IMR-90 (cell line): ENCODE measurements around the gene HEPHL1. TPM values are rescaled to one million over a fixed set of nuclear protein-coding genes. Genes with fewer than 3 reads are reported as not detected.
A peak's percentile ranks its signal among the peaks of the same experiment; 100 is the strongest.

ENCODE experiments used
- ATAC-seq: fragments of 200-7000 bp; cut with Tn5 transposase; 2 replicates; pipeline ENCODE4 v1.9.1; 2020; ENCODE audit warnings: low read depth, mild to moderate bottlenecking, moderate library complexity
- BruUV-seq: library from RNA; stranded (reverse); fragments of 400-500 nt; replicated peaks from 2 replicates; lab custom pipeline; 2021; lab: Mats Ljungman, UMichigan
- CTCF ChIA-PET: fragments of 300-600 bp; formaldehyde crosslinking; extraction: SDS; loops from one replicate; lab custom pipeline; 2021; ENCODE audit warnings: antibody characterized with exemption; lab: Yijun Ruan, JAX
- POLR2A ChIA-PET: fragments of 300-600 bp; sonication (Branson Sonifier 250); formaldehyde crosslinking; loops from one replicate; lab custom pipeline; 2022; ENCODE audit warnings: antibody characterized with exemption; ENCODE audit not compliant: unreplicated experiment; lab: Charles Lee
- DNase-seq: peaks from one replicate; pipeline ENCODE4 v3.0.0; 2013
- H2AFZ ChIP-seq: replicated peaks from 2 replicates; pipeline ENCODE3; 2013; ENCODE audit warnings: low read length, mild to moderate bottlenecking; ENCODE audit not compliant: poor library complexity
- H2AK5ac ChIP-seq: 2 replicates; pipeline ENCODE4 v1.6.1; 2013; ENCODE audit warnings: low read depth, low read length, inconsistent platforms
- H2AK9ac ChIP-seq: replicated peaks from 2 replicates; pipeline ENCODE3; 2013; ENCODE audit warnings: mild to moderate bottlenecking, low read depth, low read length, moderate library complexity; ENCODE audit not compliant: poor library complexity
- H2BK120ac ChIP-seq: 2 replicates; pipeline ENCODE4 v1.6.1; 2013; ENCODE audit warnings: low read depth, low read length, inconsistent platforms
- H2BK15ac ChIP-seq: 3 replicates; pipeline ENCODE4 v1.6.1; 2013; ENCODE audit warnings: low read depth, low read length, inconsistent platforms
- H2BK20ac ChIP-seq: 2 replicates; pipeline ENCODE4 v1.6.1; 2013; ENCODE audit warnings: low read depth, mild to moderate bottlenecking, inconsistent platforms, low read length, moderate library complexity
- H2BK5ac ChIP-seq: 2 replicates; pipeline ENCODE4 v1.6.1; 2013; ENCODE audit warnings: mild to moderate bottlenecking, low read depth, low read length, inconsistent platforms; ENCODE audit not compliant: poor library complexity, severe bottlenecking
- H3K14ac ChIP-seq: replicated peaks from 2 replicates; pipeline ENCODE4 v1.6.1; 2013; ENCODE audit warnings: low read depth, low read length, inconsistent platforms
- H3K18ac ChIP-seq: 2 replicates; pipeline ENCODE4 v1.6.1; 2013; ENCODE audit warnings: low read depth, low read length, control low read depth
- H3K23ac ChIP-seq: 2 replicates; pipeline ENCODE4 v1.6.1; 2013; ENCODE audit warnings: low read depth, low read length, inconsistent platforms
- H3K27ac ChIP-seq: 2 replicates; pipeline ENCODE4 v1.5.1; 2013; ENCODE audit warnings: mild to moderate bottlenecking, control low read depth, low read length; ENCODE audit not compliant: insufficient read depth
- H3K27me3 ChIP-seq: 2 replicates; pipeline ENCODE4 v1.6.1; 2013; ENCODE audit warnings: low read length; ENCODE audit not compliant: control insufficient read depth, insufficient read depth
- H3K36me3 ChIP-seq: 2 replicates; pipeline ENCODE4 v1.6.1; 2013; ENCODE audit warnings: low read length, mixed read lengths; ENCODE audit not compliant: control insufficient read depth, insufficient read depth
- H3K4ac ChIP-seq: 2 replicates; pipeline ENCODE4 v1.6.1; 2013; ENCODE audit warnings: low read depth, low read length, inconsistent platforms
- H3K4me1 ChIP-seq: 2 replicates; pipeline ENCODE4 v1.6.1; 2013; ENCODE audit warnings: low read length, mixed read lengths; ENCODE audit not compliant: control insufficient read depth, insufficient read depth
- H3K4me2 ChIP-seq: 2 replicates; pipeline ENCODE4 v1.6.1; 2013; ENCODE audit warnings: low read depth, mild to moderate bottlenecking, control low read depth, low read length, moderate library complexity
- H3K4me3 ChIP-seq: 2 replicates; pipeline ENCODE4 v1.5.1; 2013; ENCODE audit warnings: low read depth, mild to moderate bottlenecking, control low read depth, low read length, moderate library complexity; ENCODE audit not compliant: insufficient read depth
- H3K56ac ChIP-seq: 2 replicates; pipeline ENCODE4 v1.6.1; 2013; ENCODE audit warnings: low read length, inconsistent platforms; ENCODE audit not compliant: insufficient read depth; ENCODE audit errors: extremely low read depth
- H3K79me1 ChIP-seq, 2 experiments: 2 replicates each; pipeline ENCODE4 v1.6.1; 2013; ENCODE audit warnings: low read length in 2 of 2, inconsistent platforms in 1 of 2, low read depth in 1 of 2
- H3K9ac ChIP-seq: 2 replicates; pipeline ENCODE4 v1.6.1; 2013; ENCODE audit warnings: low read depth, low read length, control low read depth
- H3K9me1 ChIP-seq: 2 replicates; pipeline ENCODE4 v1.6.1; 2013; ENCODE audit warnings: low read length, inconsistent platforms; ENCODE audit not compliant: insufficient read depth
- H3K9me3 ChIP-seq: 2 replicates; pipeline ENCODE4 v1.6.1; 2013; ENCODE audit warnings: low read length; ENCODE audit not compliant: control insufficient read depth, insufficient read depth
- H4K20me1 ChIP-seq: 2 replicates; pipeline ENCODE4 v1.6.1; 2013; ENCODE audit warnings: low read length, inconsistent platforms; ENCODE audit not compliant: insufficient read depth
- H4K5ac ChIP-seq: 2 replicates; pipeline ENCODE4 v1.6.1; 2013; ENCODE audit warnings: mild to moderate bottlenecking, low read depth, low read length, control low read depth
- H4K8ac ChIP-seq, 2 experiments: 2 replicates each; pipeline ENCODE4 v1.6.1; 2013; ENCODE audit warnings: low read depth in 2 of 2, low read length in 2 of 2, control low read depth in 1 of 2, inconsistent platforms in 1 of 2
- H4K91ac ChIP-seq: 2 replicates; pipeline ENCODE4 v1.6.1; 2013; ENCODE audit warnings: low read depth, low read length, inconsistent platforms; ENCODE audit not compliant: insufficient read depth
- CTCF ChIP-seq: conservative IDR thresholded peaks from 2 replicates; pipeline ENCODE4 v1.5.1; 2012; ENCODE audit warnings: mild to moderate bottlenecking, low read depth, low read length, improper control_type of control experiment
- MXI1 ChIP-seq: IDR thresholded peaks from 2 replicates; pipeline ENCODE4 v1.6.1; 2012; ENCODE audit warnings: low read depth, mild to moderate bottlenecking, low read length, moderate library complexity, borderline replicate concordance
- NFE2L2 ChIP-seq: fragments of 150-350 bp; IDR thresholded peaks from 2 replicates; pipeline ENCODE4 v1.6.1; 2016; ENCODE audit warnings: low read depth, mild to moderate bottlenecking, low read length
- RCOR1 ChIP-seq: IDR thresholded peaks from 2 replicates; pipeline ENCODE4 v1.6.1; 2012; ENCODE audit warnings: mild to moderate bottlenecking, low read length, improper control_type of control experiment; ENCODE audit not compliant: insufficient replicate concordance
- WGBS, 2 experiments: methylation state at CpG; one replicate each; pipeline versions ENCODE4 v1.1.5 to v1.1.7; 2013; ENCODE audit warnings: missing lambda C conversion rate in 2 of 2; ENCODE audit not compliant: insufficient read length in 1 of 2; ENCODE audit errors: extremely low coverage in 2 of 2; 5-methylcytosine and 5-hydroxymethylcytosine counted together
- dilution Hi-C: fragments of 300-500 bp; cut with HindIII; formaldehyde crosslinking; loops from one replicate; pipeline ENCODE4 v1.14.3; 2018; ENCODE audit warnings: low sequenced_read_pairs; ENCODE audit not compliant: unreplicated experiment
- in situ Hi-C: fragments of 300-500 bp; cut with MboI; formaldehyde crosslinking; loops from 3 replicates; pipeline ENCODE4 v1.14.3; 2019; ENCODE audit warnings: low sequenced_read_pairs, inconsistent platforms, mixed read lengths
- intact Hi-C: fragments of 100-400 bp; cut with micrococcal nuclease; formaldehyde crosslinking; loops from 2 replicates; pipeline ENCODE4 v1.10.0; 2022
- polyA plus RNA-seq, 3 experiments: library from polyadenylated mRNA; depleted of rRNA; stranded (reverse); fragments of >200 nt; gene quantifications; 2 replicates each; pipeline ENCODE4 v1.2.3, GENCODE V29; 2012; ENCODE audit warnings: low replicate concordance in 1 of 3
- total RNA-seq: library from RNA; depleted of rRNA; stranded (reverse); fragments of >200 nt; gene quantifications from 2 replicates; pipeline ENCODE4 v1.2.3, GENCODE V29; 2012

Gene HEPHL1
- total and polyA plus RNA-seq, 2 of the 4 experiments (the other 2 are of a cell fraction): under 0.01 to 0.02 TPM

- H3K56ac ChIP-seq: no peak overlapping the region
- H4K5ac ChIP-seq: no peak overlapping the region
- peaks cover 22 to 63% of the 10 kb centered on the region in 2 experiments for H3K79me1 ChIP-seq
- no peak overlapping the region for H2AK9ac ChIP-seq
- H3K27me3 ChIP-seq: no peaks in the 10 kb centered on the region
- TF ChIP-seq NFE2L2 (no peak), CTCF (no peak), MXI1 (no peak), RCOR1 (no peak)
- POLR2A ChIA-PET: no interaction called here
- no peak overlapping the region; the same call in 1 of the 2 replicates for H3K4me2 ChIP-seq
- peak overlapping the region; percentile 74; the same call in 1 of the 2 replicates for H2AK5ac ChIP-seq
- H3K18ac ChIP-seq: no peak overlapping the region; the same call in 1 of the 2 replicates
- H3K27ac ChIP-seq: no peak overlapping the region
- DNase-seq (no peak), ATAC-seq (no peak)
- no peak overlapping the region for H3K4me3 ChIP-seq
- in situ Hi-C loops (loop anchor here (10.0 to 25.0 kb wide), 4 partner anchors 405 to 1127 kb away; partner anchors contain the start of gene AMOTL1), dilution Hi-C loops (no loop called here), intact Hi-C loops (no loop called here)
- H4K8ac ChIP-seq: no peak overlapping the region
- H2BK20ac ChIP-seq: no peak overlapping the region
- H3K23ac ChIP-seq: no peak overlapping the region
- CTCF ChIA-PET: no interaction called here
- no peak overlapping the region for H2BK15ac ChIP-seq
- no CpG with 5 or more reads among the region's 4 CpGs for WGBS, 2 experiments
- H3K9ac ChIP-seq: no peak overlapping the region
- no peak overlapping the region; the same call in 1 of the 2 replicates for H3K4ac ChIP-seq
- H3K9me1 ChIP-seq: peaks cover 23% of the 10 kb centered on the region
- no peak overlapping the region for H2BK5ac ChIP-seq
- H4K91ac ChIP-seq: no peak overlapping the region; the same call in 1 of the 2 replicates
- no peak overlapping the region for H2BK120ac ChIP-seq
- peak overlapping the region; percentile 27 for H3K14ac ChIP-seq
- no peaks in the 10 kb centered on the region for H3K36me3 ChIP-seq
- no peaks in the 10 kb centered on the region for H3K9me3 ChIP-seq
- no peak overlapping the region for H2AFZ ChIP-seq
- no TSS peak for BruUV-seq
- peaks cover 35% of the 10 kb centered on the region for H4K20me1 ChIP-seq
- peaks cover 31% of the 10 kb centered on the region for H3K4me1 ChIP-seq
Observed at GRCh38 chr11:94139416-94139815, 118.3 kb downstream of the HEPHL1 start.
